Adrenal gland (tissue), 5 donors: ENCODE results near the gene RIPOR1.

Experiments
- POLR2A ChIP-seq, 2 donors: fragments of 450-650 bp; IDR thresholded peaks; one replicate each; pipeline ENCODE4 v1.6.1; 2017; ENCODE audit warnings: antibody characterized with exemption in 2 of 2, mild to moderate bottlenecking in 2 of 2, moderate library complexity in 1 of 2
- TF ChIP-seq, protein P1 (sequence below), 6 experiments: fragments of 450-650 bp in 4 of 6; fragments of 200-600 bp in 2 of 6; sonication (generic) in 1 of 6; IDR thresholded peaks; 1 replicate in 5 of 6; 2 replicates in 1 of 6; pipeline versions ENCODE4 v1.5.1 to v1.8.0; 2016 to 2021; ENCODE audit warnings: antibody characterized with exemption in 6 of 6, mild to moderate bottlenecking in 2 of 6, moderate library complexity in 1 of 6
- donor health status: DM: no; HTN: no; CAD: no.

DNA sequence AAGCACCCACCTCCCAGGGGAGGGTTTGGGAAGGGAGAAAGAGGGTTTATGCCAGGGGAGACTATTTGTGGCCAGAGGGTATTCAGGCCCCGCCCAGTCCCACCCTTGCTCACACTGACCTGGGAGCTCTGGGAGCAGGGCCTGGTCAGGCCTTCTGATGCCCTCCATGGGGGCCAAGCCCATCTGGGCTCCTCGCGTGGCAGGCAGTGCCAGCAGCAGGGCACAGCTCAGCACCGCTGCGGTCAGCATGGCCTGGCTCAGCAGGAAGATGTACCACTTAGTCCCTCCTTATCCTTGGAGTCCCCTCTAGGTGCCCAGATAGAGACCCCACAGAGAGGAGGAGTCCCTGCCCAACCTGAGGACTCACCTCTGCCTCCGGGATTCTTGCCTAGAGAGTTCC is 45.5 kb upstream of the RIPOR1 start, which contains the start of gene AGRP:
- TF ChIP-seq, protein P1, sequence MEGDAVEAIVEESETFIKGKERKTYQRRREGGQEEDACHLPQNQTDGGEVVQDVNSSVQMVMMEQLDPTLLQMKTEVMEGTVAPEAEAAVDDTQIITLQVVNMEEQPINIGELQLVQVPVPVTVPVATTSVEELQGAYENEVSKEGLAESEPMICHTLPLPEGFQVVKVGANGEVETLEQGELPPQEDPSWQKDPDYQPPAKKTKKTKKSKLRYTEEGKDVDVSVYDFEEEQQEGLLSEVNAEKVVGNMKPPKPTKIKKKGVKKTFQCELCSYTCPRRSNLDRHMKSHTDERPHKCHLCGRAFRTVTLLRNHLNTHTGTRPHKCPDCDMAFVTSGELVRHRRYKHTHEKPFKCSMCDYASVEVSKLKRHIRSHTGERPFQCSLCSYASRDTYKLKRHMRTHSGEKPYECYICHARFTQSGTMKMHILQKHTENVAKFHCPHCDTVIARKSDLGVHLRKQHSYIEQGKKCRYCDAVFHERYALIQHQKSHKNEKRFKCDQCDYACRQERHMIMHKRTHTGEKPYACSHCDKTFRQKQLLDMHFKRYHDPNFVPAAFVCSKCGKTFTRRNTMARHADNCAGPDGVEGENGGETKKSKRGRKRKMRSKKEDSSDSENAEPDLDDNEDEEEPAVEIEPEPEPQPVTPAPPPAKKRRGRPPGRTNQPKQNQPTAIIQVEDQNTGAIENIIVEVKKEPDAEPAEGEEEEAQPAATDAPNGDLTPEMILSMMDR (IDR thresholded peaks at IDR 0.05), result no peak
- no peak for TF ChIP-seq POLR2A (IDR thresholded peaks at IDR 0.05)
